Keratinocyte (primary cell): Measurements from ENCODE around the gene GTF2A1.

ENCODE experiments used
- CTCF ChIP-seq, 3 experiments: IDR thresholded peaks in 1 of 3; conservative IDR thresholded peaks in 1 of 3; optimal IDR thresholded peaks in 1 of 3; 2 replicates in 2 of 3; 3 replicates in 1 of 3; pipeline versions ENCODE3 to v1.5.1; 2011; ENCODE audit warnings: low read length in 3 of 3, mild to moderate bottlenecking in 3 of 3, moderate library complexity in 2 of 3, control low read depth in 1 of 3, inconsistent platforms in 1 of 3; ENCODE audit not compliant: insufficient read depth in 2 of 3; ENCODE audit errors: extremely low read depth in 1 of 3
- EZH2 ChIP-seq: IDR thresholded peaks from one replicate; pipeline ENCODE4 v1.6.1; 2012; ENCODE audit warnings: inconsistent platforms, mild to moderate bottlenecking, low read length, moderate library complexity

- TF ChIP-seq CTCF (optimal IDR thresholded peaks at IDR 0.05 in 1 of 3, IDR thresholded peaks at IDR 0.05 in 1 of 3, conservative IDR thresholded peaks at IDR 0.05 in 1 of 3; ENCODE audit: extremely low read depth in 1 of 3, insufficient read depth in 2 of 3, low read length in 3 of 3) (no peak), EZH2 (no peak)
Measured at GRCh38 chr14:81192594-81192993, 28.2 kb downstream of the GTF2A1 start.
